Measurements from ENCODE around the gene AUTS2.

AUTS2 gene

GRCh38 chr7:70439651-70440050 lies 841.4 kb downstream of the AUTS2 start:
- TF ChIP-seq, protein P1, sequence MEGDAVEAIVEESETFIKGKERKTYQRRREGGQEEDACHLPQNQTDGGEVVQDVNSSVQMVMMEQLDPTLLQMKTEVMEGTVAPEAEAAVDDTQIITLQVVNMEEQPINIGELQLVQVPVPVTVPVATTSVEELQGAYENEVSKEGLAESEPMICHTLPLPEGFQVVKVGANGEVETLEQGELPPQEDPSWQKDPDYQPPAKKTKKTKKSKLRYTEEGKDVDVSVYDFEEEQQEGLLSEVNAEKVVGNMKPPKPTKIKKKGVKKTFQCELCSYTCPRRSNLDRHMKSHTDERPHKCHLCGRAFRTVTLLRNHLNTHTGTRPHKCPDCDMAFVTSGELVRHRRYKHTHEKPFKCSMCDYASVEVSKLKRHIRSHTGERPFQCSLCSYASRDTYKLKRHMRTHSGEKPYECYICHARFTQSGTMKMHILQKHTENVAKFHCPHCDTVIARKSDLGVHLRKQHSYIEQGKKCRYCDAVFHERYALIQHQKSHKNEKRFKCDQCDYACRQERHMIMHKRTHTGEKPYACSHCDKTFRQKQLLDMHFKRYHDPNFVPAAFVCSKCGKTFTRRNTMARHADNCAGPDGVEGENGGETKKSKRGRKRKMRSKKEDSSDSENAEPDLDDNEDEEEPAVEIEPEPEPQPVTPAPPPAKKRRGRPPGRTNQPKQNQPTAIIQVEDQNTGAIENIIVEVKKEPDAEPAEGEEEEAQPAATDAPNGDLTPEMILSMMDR (IDR thresholded peaks at IDR 0.05; ENCODE audit: low read depth, low read length): no peak
- DNase-seq (ENCODE audit: low read depth in 2 of 2): no peak

GRCh38 chr7:70446448-70447143 lies 848.3 kb downstream of the AUTS2 start:
- H3K4me3 ChIP-seq (replicated peaks in 1 of 2; ENCODE audit: low read depth in 2 of 2, low read length in 2 of 2): no peak overlapping the region
- DNase-seq (ENCODE audit: low read depth in 2 of 2): no peak
- TF ChIP-seq, protein P1 (IDR thresholded peaks at IDR 0.05; ENCODE audit: low read depth, low read length): no peak

More at GRCh38 chr7:70439651-70440050, 841.4 kb downstream of the AUTS2 start:
- H3K4me3 ChIP-seq (replicated peaks in 1 of 2; ENCODE audit: low read depth in 2 of 2, low read length in 2 of 2): no peak overlapping the region

GRCh38 chr7:70448312-70448906 lies 850.1 kb downstream of the AUTS2 start:
- H3K4me3 ChIP-seq (replicated peaks in 1 of 2; ENCODE audit: low read depth in 2 of 2, low read length in 2 of 2): no peak overlapping the region
- TF ChIP-seq, protein P1 (IDR thresholded peaks at IDR 0.05; ENCODE audit: low read depth, low read length): no peak
- no peak for DNase-seq (ENCODE audit: low read depth in 2 of 2)

DNA sequence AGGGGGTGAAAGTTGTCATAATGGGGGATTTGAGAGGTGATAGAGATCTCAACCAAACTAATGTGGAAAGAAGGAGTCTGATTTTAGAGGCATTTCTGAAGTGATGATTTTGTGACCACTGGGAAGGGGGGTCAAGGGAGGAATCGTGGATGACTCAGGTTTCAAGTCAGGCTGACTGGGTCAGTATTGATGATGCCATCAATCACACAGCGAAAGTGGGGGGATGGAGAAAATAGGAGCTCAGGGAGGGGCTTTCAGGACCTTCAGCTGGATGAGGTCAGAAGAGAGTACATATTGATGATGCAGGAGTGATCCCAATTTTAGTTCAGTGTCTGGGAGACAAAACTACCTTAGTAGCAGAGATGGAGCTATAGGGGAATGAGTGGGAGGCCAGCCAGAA lies 852.5 kb downstream of the AUTS2 start:
- no peak for DNase-seq (ENCODE audit: low read depth in 2 of 2)
- TF ChIP-seq, protein P1 (IDR thresholded peaks at IDR 0.05; ENCODE audit: low read depth, low read length): no peak
- no peak overlapping the region for H3K4me3 ChIP-seq (replicated peaks in 1 of 2; ENCODE audit: low read depth in 2 of 2, low read length in 2 of 2)

DNA sequence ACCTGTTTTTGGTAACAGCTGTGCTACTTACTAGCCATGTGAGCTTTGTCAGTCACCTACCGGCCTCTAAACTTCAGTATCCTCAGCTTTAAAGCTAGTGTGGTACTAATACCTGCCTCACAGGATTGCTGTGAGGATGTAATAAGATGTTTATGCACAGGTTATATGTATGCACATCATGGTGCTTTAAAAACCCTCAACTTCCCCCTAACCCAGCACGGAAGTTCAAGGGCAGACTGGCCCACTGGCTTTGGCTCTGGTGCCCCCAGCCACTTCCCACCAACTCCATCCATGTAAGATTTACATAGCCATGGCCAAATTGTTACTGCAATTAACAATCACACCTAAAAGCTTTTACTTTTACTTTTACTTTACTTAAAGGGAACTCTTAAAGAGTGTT lies 857.6 kb downstream of the AUTS2 start:
- TF ChIP-seq, protein P1 (IDR thresholded peaks at IDR 0.05; ENCODE audit: low read depth, low read length): no peak
- DNase-seq (ENCODE audit: low read depth in 2 of 2): no peak

DNA sequence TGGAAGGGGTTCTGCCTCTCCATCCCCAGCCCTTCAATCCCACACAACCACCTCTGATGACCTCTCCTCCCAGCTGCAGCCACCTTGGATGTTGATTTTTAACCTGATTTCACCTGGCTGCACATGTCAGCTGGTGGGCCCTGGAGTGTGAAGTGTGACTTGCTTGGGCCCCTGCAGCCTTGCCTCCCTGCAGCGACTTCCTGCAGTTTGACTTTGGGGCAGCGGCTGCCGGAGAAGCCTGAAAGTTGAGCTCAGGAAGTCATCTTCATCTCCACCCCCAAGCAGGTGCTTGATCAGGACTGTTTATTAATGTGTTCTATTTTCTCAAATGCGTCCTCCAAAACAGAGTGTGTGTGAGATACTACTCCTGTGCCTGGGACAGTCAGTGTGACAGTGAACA lies 858.4 kb downstream of the AUTS2 start:
- no peak for DNase-seq (ENCODE audit: low read depth in 2 of 2)
- no peak overlapping the region for H3K4me3 ChIP-seq (replicated peaks in 1 of 2; ENCODE audit: low read depth in 2 of 2, low read length in 2 of 2)
- TF ChIP-seq, protein P1 (IDR thresholded peaks at IDR 0.05; ENCODE audit: low read depth, low read length): no peak

More for the DNA sequence above, 857.6 kb downstream of the AUTS2 start:
- no peak overlapping the region for H3K4me3 ChIP-seq (replicated peaks in 1 of 2; ENCODE audit: low read depth in 2 of 2, low read length in 2 of 2)
